ENCODE measurements around the gene SSR1.

Gene SSR1

DNA sequence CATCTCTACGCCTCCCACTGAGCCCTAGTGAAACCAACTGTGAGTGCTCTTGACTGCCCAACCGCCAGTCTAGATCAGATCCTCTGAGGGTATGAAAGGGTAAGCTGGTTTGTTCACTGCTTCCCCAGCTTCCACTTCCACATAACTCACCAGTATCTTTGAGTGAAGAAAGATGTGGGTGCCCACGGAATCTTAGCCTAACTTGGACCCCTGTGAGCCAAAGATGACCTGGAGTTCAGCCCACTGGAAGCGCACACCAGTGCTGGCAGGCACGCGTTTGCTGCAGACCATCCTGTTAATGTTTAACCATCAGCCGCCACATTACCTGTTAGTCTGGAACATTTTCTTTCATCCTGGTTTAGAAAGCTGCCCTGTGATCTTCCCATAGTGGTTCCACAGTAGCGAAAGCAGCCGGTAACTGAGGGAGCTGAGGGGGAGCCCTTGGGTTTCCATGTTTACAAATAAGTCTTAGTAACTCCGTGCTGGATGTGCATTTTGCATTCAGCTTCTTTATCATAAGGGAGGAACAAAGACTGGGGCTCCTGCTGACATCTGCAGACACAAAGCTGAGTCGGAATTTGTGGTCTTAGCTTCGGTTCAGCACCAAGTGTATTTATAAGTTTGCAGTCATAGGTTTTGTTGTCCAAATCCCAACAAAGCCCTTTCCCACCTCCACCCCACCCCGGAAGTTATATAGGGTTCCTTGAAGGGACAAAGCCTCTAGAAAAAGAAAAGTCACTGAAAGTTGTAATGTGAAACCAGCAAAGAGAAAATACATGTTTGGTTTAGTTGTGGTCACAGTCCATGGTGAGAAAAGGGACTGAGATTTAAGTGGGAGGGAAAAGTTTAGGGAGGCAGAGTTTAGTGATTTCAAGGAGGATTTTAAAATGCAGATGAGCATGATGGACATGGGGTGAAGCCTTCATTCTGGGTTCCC, 71.0 kb downstream of the SSR1 start:
- TF ChIP-seq SIN3A (IDR thresholded peaks at IDR 0.05; ENCODE audit: borderline replicate concordance, insufficient read depth, low read length) (no peak), TAF1 (IDR thresholded peaks at IDR 0.05; ENCODE audit: borderline replicate concordance, insufficient read depth, low read length) (no peak), POLR2AphosphoS5 (IDR thresholded peaks at IDR 0.05; ENCODE audit: low read depth, low read length) (no peak)

- TF ChIP-seq POLR2AphosphoS5 (IDR thresholded peaks at IDR 0.05; ENCODE audit: low read depth, low read length) (no peak), TAF1 (IDR thresholded peaks at IDR 0.05; ENCODE audit: borderline replicate concordance, insufficient read depth, low read length) (no peak), FOXP2 (optimal IDR thresholded peaks at IDR 0.05; ENCODE audit: borderline replicate concordance, extremely low read depth, extremely low read length, insufficient read depth) (no peak), REST (IDR thresholded peaks at IDR 0.05; ENCODE audit: insufficient read depth in 1 of 2, low read depth in 2 of 2, low read length in 2 of 2) (no peak), SIN3A (IDR thresholded peaks at IDR 0.05; ENCODE audit: borderline replicate concordance, insufficient read depth, low read length) (no peak)
Observed at GRCh38 chr6:7241160-7241559, 71.8 kb downstream of the SSR1 start.

- TF ChIP-seq TAF1 (IDR thresholded peaks at IDR 0.05; ENCODE audit: borderline replicate concordance, insufficient read depth, low read length) (no peak), POLR2AphosphoS5 (IDR thresholded peaks at IDR 0.05; ENCODE audit: low read depth, low read length) (no peak), REST (IDR thresholded peaks at IDR 0.05; ENCODE audit: insufficient read depth in 1 of 2, low read depth in 2 of 2, low read length in 2 of 2) (no peak), SIN3A (IDR thresholded peaks at IDR 0.05; ENCODE audit: borderline replicate concordance, insufficient read depth, low read length) (no peak), FOXP2 (optimal IDR thresholded peaks at IDR 0.05; ENCODE audit: borderline replicate concordance, extremely low read depth, extremely low read length, insufficient read depth) (no peak)
Observed at GRCh38 chr6:7240351-7240750, 72.6 kb downstream of the SSR1 start.

DNA sequence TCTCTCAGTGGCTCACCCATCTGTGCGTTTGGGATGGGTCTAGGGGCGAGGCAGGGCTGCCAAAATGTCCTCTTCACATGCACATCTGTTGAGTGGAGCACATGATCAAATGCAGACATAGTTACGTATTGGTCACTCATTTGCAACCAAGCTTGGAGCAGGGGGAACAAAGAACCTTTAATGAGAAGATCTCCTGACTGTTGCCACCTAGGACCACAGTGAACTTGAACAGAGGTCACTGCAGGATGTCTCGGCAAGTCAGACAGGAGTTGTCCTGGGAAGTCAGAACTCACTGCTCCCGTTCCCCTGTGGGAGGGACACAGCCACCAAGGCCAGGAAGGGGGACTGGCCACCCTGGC, 73.4 kb downstream of the SSR1 start:
- no peak for TF ChIP-seq REST (IDR thresholded peaks at IDR 0.05; ENCODE audit: insufficient read depth in 1 of 2, low read depth in 2 of 2, low read length in 2 of 2)
- TF ChIP-seq FOXP2 (optimal IDR thresholded peaks at IDR 0.05; ENCODE audit: borderline replicate concordance, extremely low read depth, extremely low read length, insufficient read depth): no peak
- no peak for TF ChIP-seq POLR2AphosphoS5 (IDR thresholded peaks at IDR 0.05; ENCODE audit: low read depth, low read length)
- TF ChIP-seq SIN3A (IDR thresholded peaks at IDR 0.05; ENCODE audit: borderline replicate concordance, insufficient read depth, low read length): no peak
- no peak for TF ChIP-seq TAF1 (IDR thresholded peaks at IDR 0.05; ENCODE audit: borderline replicate concordance, insufficient read depth, low read length)

GRCh38 chr6:7238900-7239589, 74.0 kb downstream of the SSR1 start:
- no peak for TF ChIP-seq POLR2AphosphoS5 (IDR thresholded peaks at IDR 0.05; ENCODE audit: low read depth, low read length)
- TF ChIP-seq REST (IDR thresholded peaks at IDR 0.05; ENCODE audit: insufficient read depth in 1 of 2, low read depth in 2 of 2, low read length in 2 of 2): no peak
- no peak for TF ChIP-seq TAF1 (IDR thresholded peaks at IDR 0.05; ENCODE audit: borderline replicate concordance, insufficient read depth, low read length)
- TF ChIP-seq SIN3A (IDR thresholded peaks at IDR 0.05; ENCODE audit: borderline replicate concordance, insufficient read depth, low read length): no peak
- no peak for TF ChIP-seq FOXP2 (optimal IDR thresholded peaks at IDR 0.05; ENCODE audit: borderline replicate concordance, extremely low read depth, extremely low read length, insufficient read depth)

Measured in PFSK-1 (cell line).